Osteoblast (primary cell): ENCODE results near the gene MRM3. TPM values are rescaled to one million over a fixed set of nuclear protein-coding genes. Genes with fewer than 3 reads are reported as not detected.
A peak's percentile ranks its signal among the peaks of the same experiment; 100 is the strongest.
"Not testable (repeated sequence)": the region's sequence is repeated elsewhere in the genome, so short reads cannot be mapped to it uniquely, and the experiment has no call there.

Experiments used
- DNase-seq: peaks from one replicate; pipeline ENCODE4 v3.0.0; 2011; ENCODE audit warnings: low spot score, mixed read lengths; ENCODE audit not compliant: insufficient read length; ENCODE audit errors: missing footprints
- H2AFZ ChIP-seq: 2 replicates; pipeline ENCODE4 v1.6.0; 2011; ENCODE audit warnings: mild to moderate bottlenecking, low read length
- H3K27ac ChIP-seq: 2 replicates; pipeline ENCODE4 v1.5.1; 2011; ENCODE audit warnings: mild to moderate bottlenecking, low read depth, low read length, moderate library complexity
- H3K27me3 ChIP-seq: 2 replicates; pipeline ENCODE4 v1.6.0; 2012; ENCODE audit warnings: mild to moderate bottlenecking, control low read depth, inconsistent platforms, low read length, moderate library complexity; ENCODE audit not compliant: insufficient read depth
- H3K36me3 ChIP-seq: 2 replicates; pipeline ENCODE4 v1.5.1; 2011; ENCODE audit warnings: mild to moderate bottlenecking, low read length, control low read depth, moderate library complexity; ENCODE audit not compliant: insufficient read depth
- H3K4me1 ChIP-seq: 2 replicates; pipeline ENCODE4 v1.5.1; 2011; ENCODE audit warnings: mild to moderate bottlenecking, low read length, control low read depth, moderate library complexity; ENCODE audit not compliant: insufficient read depth
- H3K4me2 ChIP-seq: 2 replicates; pipeline ENCODE4 v1.6.0; 2011; ENCODE audit warnings: mild to moderate bottlenecking, low read length; ENCODE audit not compliant: insufficient read depth
- H3K4me3 ChIP-seq: fragments of 200-600 bp; sonication (generic); 3 replicates; pipeline ENCODE4 v1.5.1; 2012; ENCODE audit warnings: mild to moderate bottlenecking, low read length, inconsistent platforms; ENCODE audit not compliant: insufficient read depth
- H3K79me2 ChIP-seq: 2 replicates; pipeline ENCODE4 v1.6.0; 2012; ENCODE audit warnings: mild to moderate bottlenecking, low read length, control low read depth, inconsistent platforms; ENCODE audit not compliant: insufficient read depth
- H3K9me3 ChIP-seq: 2 replicates; pipeline ENCODE4 v1.5.1; 2011; ENCODE audit warnings: low read depth, low read length, control low read depth
- H4K20me1 ChIP-seq: 2 replicates; pipeline ENCODE4 v1.6.0; 2012; ENCODE audit warnings: mild to moderate bottlenecking, low read length, control low read depth; ENCODE audit not compliant: insufficient read depth
- CTCF ChIP-seq: IDR thresholded peaks from 2 replicates; pipeline ENCODE4 v1.5.1; 2011; ENCODE audit warnings: mild to moderate bottlenecking, low read depth, low read length, moderate library complexity; ENCODE audit errors: extremely low read depth
- total RNA-seq: library from RNA; depleted of rRNA; stranded (reverse); fragments of >200 nt; gene quantifications from 2 replicates; pipeline ENCODE4 v1.2.3, GENCODE V29; 2012

The MRM3 gene
- total RNA-seq, 1 donor = 19.5 TPM

- Histone ChIP-seq H3K9me3 (no peaks in the 10 kb centered on the region), H4K20me1 (peaks cover 11% of the 10 kb centered on the region), H3K79me2 (peaks cover 26% of the 10 kb centered on the region), H3K4me1 (peaks cover 9% of the 10 kb centered on the region), H3K36me3 (peaks cover 40% of the 10 kb centered on the region), H2AFZ (no peak overlapping the region), H3K27me3 (no peaks in the 10 kb centered on the region), H3K4me2 (no peak overlapping the region), H3K27ac (no peak overlapping the region), H3K4me3 (no peak overlapping the region)
- DNase-seq = no peak
- no peak for TF ChIP-seq CTCF
Observed at GRCh38 chr17:788551-788950, 6.4 kb downstream of the MRM3 start.

- peaks cover 4% of the 10 kb centered on the region for H3K4me1 ChIP-seq
- no peak for DNase-seq
- H3K79me2 ChIP-seq = peaks cover 19% of the 10 kb centered on the region
- H3K4me3 ChIP-seq = no peak overlapping the region
- peaks cover 36% of the 10 kb centered on the region for H3K36me3 ChIP-seq
- TF ChIP-seq CTCF = no peak
- H3K4me2 ChIP-seq = no peak overlapping the region
- no peak overlapping the region for H2AFZ ChIP-seq
- H3K27ac ChIP-seq = no peak overlapping the region
- H3K27me3 ChIP-seq = no peaks in the 10 kb centered on the region
- peaks cover 9% of the 10 kb centered on the region for H4K20me1 ChIP-seq
- no peaks in the 10 kb centered on the region for H3K9me3 ChIP-seq
Observed at GRCh38 chr17:789160-789840, 7.1 kb downstream of the MRM3 start.

DNA sequence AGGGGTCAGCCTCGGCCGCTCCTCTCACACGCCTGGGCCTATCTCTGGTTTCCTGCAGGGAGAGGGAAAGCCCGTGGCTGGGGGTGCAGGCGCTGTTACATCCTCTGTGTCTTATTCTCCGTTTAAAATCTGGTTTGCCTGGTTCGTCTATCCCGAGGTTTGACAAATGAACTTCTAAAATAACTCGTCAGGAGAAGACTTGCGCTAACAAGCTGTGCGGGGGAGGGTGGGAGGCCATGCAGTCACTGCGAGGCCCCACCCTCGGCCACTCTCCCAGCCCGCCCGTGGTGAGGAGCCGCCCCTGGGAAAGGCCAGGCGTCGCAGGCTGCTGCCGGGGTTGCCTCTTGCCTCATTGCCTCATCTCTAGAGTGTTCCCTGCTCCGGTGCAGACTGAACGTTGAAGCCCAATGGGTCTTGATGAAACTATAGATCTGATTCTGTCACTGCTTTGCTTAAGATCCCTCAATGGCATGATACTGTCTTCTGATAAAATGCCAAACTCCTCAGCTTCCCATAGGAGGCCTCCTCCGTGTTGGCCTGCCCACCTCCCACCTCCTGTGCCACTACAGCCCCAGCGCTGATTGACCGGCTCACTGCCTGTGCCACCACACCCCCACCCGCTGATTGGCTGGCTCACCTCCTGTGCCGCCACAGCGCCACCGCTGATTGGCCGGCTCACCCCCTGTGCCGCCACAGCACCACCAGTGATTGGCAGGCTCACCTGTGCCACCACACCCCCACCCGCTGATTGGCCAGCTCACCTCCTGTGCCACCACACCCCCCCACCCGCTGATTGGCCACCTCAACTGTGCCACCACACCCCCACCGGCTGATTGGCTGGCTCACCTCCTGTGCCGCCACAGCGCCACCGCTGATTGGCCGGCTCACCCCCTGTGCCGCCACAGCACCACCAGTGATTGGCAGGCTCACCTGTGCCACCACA, 8.0 kb downstream of the MRM3 start:
- DNase-seq = peak; percentile 77

GRCh38 chr17:790874-791247, 8.7 kb downstream of the MRM3 start:
- H3K27ac ChIP-seq, H3K27me3 ChIP-seq, DNase-seq, H3K79me2 ChIP-seq, H3K4me3 ChIP-seq, H4K20me1 ChIP-seq, H2AFZ ChIP-seq, H3K4me1 ChIP-seq, H3K4me2 ChIP-seq, H3K9me3 ChIP-seq: not testable (repeated sequence)
- peaks cover 36% of the 10 kb centered on the region for H3K36me3 ChIP-seq

More for the DNA sequence above, 8.0 kb downstream of the MRM3 start:
- H4K20me1 ChIP-seq, H3K9me3 ChIP-seq, H3K27me3 ChIP-seq, H3K4me2 ChIP-seq, H3K27ac ChIP-seq, H3K4me3 ChIP-seq, H2AFZ ChIP-seq, H3K4me1 ChIP-seq: not testable (repeated sequence)
- Histone ChIP-seq H3K79me2 (peaks cover 11% of the 10 kb centered on the region), H3K36me3 (peaks cover 36% of the 10 kb centered on the region)
